Measurements from ENCODE around the gene SEC63.

The SEC63 gene

DNA sequence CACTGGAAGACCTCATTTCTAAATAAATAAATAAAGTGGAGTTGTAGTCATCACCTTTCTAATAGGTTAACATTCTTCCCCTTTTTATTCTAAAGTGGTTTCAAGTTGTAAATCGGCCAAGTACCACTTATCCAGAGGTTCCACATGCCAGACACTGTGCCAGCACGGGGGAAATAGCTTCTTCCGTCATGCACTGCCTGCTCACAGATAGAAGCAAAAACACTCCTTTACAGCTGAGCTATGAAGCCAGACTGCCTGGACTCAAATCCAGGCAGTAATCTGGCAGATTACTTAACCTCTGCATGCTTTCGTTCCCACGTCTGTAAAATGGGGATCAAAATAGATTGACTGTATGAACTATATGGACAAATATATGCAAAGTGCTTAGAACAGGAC is 116.7 kb downstream of the SEC63 start:
- Histone ChIP-seq H3K27ac (ENCODE audit: insufficient read depth, low read depth, low read length, poor library complexity, severe bottlenecking) (no peak overlapping the region), H3K4me3 (ENCODE audit: insufficient read depth, low read depth, low read length) (no peak overlapping the region), H3K36me3 (ENCODE audit: control insufficient read depth, insufficient read depth, low read length) (no peaks in the 10 kb centered on the region), H3K4me1 (ENCODE audit: control insufficient read depth, insufficient read depth, low read length) (no peaks in the 10 kb centered on the region), H3K27me3 (ENCODE audit: control insufficient read depth, insufficient read depth, low read length, poor library complexity, severe bottlenecking) (no peaks in the 10 kb centered on the region), H3K9me3 (ENCODE audit: control insufficient read depth, low read length) (no peaks in the 10 kb centered on the region)
- 73 to 77% methylated on average over 5 of the region's 5 CpGs for WGBS, 2 experiments

- H3K9me3 ChIP-seq (ENCODE audit: control insufficient read depth, low read length), result no peaks in the 10 kb centered on the region
- 79 to 88% methylated on average over 2 to 3 of the region's 3 CpGs for WGBS, 2 experiments
These were observed 117.3 kb downstream of the SEC63 start for GRCh38 chr6:107840636-107841274.

DNA sequence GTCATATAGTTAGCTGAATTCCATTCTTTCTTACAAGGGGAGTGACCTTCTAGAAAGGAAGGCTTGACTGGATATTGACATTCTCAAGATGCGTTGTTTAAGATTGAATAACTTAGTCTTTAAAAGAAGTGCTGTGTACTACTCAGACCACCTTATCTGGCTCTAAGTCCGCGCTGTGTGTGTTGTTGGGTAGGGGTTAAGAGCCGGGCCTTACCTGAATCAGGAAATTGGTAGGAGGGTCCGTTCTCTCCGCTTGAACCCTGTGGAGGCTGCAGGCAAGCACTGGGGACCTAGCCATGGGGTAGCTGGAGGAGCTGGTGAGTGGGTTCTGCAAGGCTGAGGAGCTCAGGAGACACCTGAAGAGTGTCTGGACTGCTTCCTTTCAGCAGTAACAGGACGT is 124.9 kb downstream of the SEC63 start:
- no peaks in the 10 kb centered on the region for H3K4me1 ChIP-seq (ENCODE audit: control insufficient read depth, insufficient read depth, low read length)
- H3K27ac ChIP-seq (ENCODE audit: insufficient read depth, low read depth, low read length, poor library complexity, severe bottlenecking), result no peak overlapping the region
- WGBS, 2 experiments, result 92% methylated on average over 7 of the region's 7 CpGs
- H3K36me3 ChIP-seq (ENCODE audit: control insufficient read depth, insufficient read depth, low read length), result no peaks in the 10 kb centered on the region
- no peak overlapping the region for H3K4me3 ChIP-seq (ENCODE audit: insufficient read depth, low read depth, low read length)
- H3K27me3 ChIP-seq (ENCODE audit: control insufficient read depth, insufficient read depth, low read length, poor library complexity, severe bottlenecking), result no peaks in the 10 kb centered on the region
- no peaks in the 10 kb centered on the region for H3K9me3 ChIP-seq (ENCODE audit: control insufficient read depth, low read length)

More at GRCh38 chr6:107840636-107841274, 117.3 kb downstream of the SEC63 start:
- Histone ChIP-seq H3K36me3 (ENCODE audit: control insufficient read depth, insufficient read depth, low read length) (no peaks in the 10 kb centered on the region), H3K27me3 (ENCODE audit: control insufficient read depth, insufficient read depth, low read length, poor library complexity, severe bottlenecking) (no peaks in the 10 kb centered on the region), H3K4me1 (ENCODE audit: control insufficient read depth, insufficient read depth, low read length) (no peaks in the 10 kb centered on the region), H3K27ac (ENCODE audit: insufficient read depth, low read depth, low read length, poor library complexity, severe bottlenecking) (no peak overlapping the region), H3K4me3 (ENCODE audit: insufficient read depth, low read depth, low read length) (no peak overlapping the region)

GRCh38 chr6:107832151-107833056 is 125.6 kb downstream of the SEC63 start:
- H3K27ac ChIP-seq (ENCODE audit: insufficient read depth, low read depth, low read length, poor library complexity, severe bottlenecking), result no peak overlapping the region

DNA sequence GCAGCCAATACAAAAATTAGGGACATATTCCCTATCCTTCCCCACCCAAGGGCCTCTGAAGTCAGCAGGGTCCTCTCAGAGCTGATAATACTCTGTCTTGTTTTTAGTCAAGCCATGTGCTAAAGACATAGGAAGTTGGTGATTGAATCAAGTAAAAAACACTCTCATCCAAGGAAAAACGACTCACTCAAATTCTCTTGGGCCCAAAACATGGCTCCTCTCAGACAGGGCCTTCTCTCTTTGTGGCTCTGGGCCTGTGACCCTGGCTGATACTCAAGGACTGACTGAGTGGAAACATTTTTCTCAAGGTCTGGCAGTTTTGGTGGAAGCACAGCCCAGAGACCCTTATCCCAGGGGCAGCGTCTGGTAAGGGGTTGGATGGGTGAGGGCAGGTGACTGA is 127.9 kb downstream of the SEC63 start:
- 91 to 98% methylated on average over 2 of the region's 2 CpGs for WGBS, 2 experiments
- Histone ChIP-seq H3K36me3 (ENCODE audit: control insufficient read depth, insufficient read depth, low read length) (no peaks in the 10 kb centered on the region), H3K4me3 (ENCODE audit: insufficient read depth, low read depth, low read length) (no peak overlapping the region), H3K4me1 (ENCODE audit: control insufficient read depth, insufficient read depth, low read length) (no peaks in the 10 kb centered on the region), H3K9me3 (ENCODE audit: control insufficient read depth, low read length) (no peaks in the 10 kb centered on the region), H3K27ac (ENCODE audit: insufficient read depth, low read depth, low read length, poor library complexity, severe bottlenecking) (no peak overlapping the region), H3K27me3 (ENCODE audit: control insufficient read depth, insufficient read depth, low read length, poor library complexity, severe bottlenecking) (no peaks in the 10 kb centered on the region)

More at GRCh38 chr6:107832151-107833056, 125.6 kb downstream of the SEC63 start:
- no peaks in the 10 kb centered on the region for H3K36me3 ChIP-seq (ENCODE audit: control insufficient read depth, insufficient read depth, low read length)
- no peak overlapping the region for H3K4me3 ChIP-seq (ENCODE audit: insufficient read depth, low read depth, low read length)
- H3K4me1 ChIP-seq (ENCODE audit: control insufficient read depth, insufficient read depth, low read length), result no peaks in the 10 kb centered on the region
- H3K27me3 ChIP-seq (ENCODE audit: control insufficient read depth, insufficient read depth, low read length, poor library complexity, severe bottlenecking), result no peaks in the 10 kb centered on the region
- 94 to 96% methylated on average over 10 of the region's 10 CpGs for WGBS, 2 experiments
- H3K9me3 ChIP-seq (ENCODE audit: control insufficient read depth, low read length), result no peaks in the 10 kb centered on the region

DNA sequence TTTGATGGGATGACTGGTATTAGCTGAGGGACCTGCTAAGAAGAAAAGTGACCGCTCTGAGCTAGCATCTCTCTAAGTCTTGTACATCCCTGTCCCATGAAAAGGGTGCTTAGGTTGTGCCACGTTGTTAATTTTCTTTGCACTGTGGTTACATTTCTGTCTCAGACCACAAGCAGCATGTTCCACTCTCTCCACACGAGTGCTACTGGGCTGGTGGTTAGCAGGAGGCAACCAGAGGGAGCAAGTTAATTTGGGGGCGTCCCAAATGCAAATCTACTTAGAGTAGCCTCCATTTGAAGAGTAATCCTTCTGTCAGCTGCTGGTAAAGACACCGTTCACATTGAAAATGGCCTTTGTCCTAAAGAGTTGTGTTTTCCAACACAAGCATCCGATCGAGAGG is 130.5 kb downstream of the SEC63 start:
- H3K4me1 ChIP-seq (ENCODE audit: control insufficient read depth, insufficient read depth, low read length), result peaks cover 9% of the 10 kb centered on the region
- H3K36me3 ChIP-seq (ENCODE audit: control insufficient read depth, insufficient read depth, low read length), result no peaks in the 10 kb centered on the region
- H3K27ac ChIP-seq (ENCODE audit: insufficient read depth, low read depth, low read length, poor library complexity, severe bottlenecking), result no peak overlapping the region
- 89 to 92% methylated on average over 7 of the region's 7 CpGs for WGBS, 2 experiments
- no peak overlapping the region for H3K4me3 ChIP-seq (ENCODE audit: insufficient read depth, low read depth, low read length)
- H3K27me3 ChIP-seq (ENCODE audit: control insufficient read depth, insufficient read depth, low read length, poor library complexity, severe bottlenecking), result no peaks in the 10 kb centered on the region
- no peaks in the 10 kb centered on the region for H3K9me3 ChIP-seq (ENCODE audit: control insufficient read depth, low read length)

DNA sequence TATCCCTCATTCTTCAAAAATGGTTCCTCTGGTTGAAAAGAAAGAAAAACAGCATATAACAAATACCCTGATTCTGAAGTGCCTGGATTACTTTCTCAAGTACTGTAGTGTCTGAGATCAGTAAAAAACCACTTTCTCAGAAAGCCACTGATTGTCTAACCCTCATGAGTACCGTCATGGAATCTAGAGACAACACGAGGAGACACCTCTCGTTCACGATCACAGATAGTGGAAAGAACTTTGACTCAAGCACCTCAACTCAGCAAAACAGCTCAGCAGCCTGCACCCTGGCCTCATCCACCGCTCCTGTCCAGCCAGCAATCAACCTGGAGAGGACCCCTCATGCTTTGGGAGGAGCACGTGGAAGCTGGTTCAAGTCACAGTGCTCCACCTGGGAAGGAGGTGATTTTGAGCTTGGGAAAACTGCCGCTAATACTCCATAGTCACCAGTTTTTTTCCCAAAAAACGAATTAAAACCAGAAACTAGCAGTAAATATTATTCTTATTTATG is 134.9 kb downstream of the SEC63 start:
- Histone ChIP-seq H3K9me3 (ENCODE audit: control insufficient read depth, low read length) (no peaks in the 10 kb centered on the region), H3K36me3 (ENCODE audit: control insufficient read depth, insufficient read depth, low read length) (no peaks in the 10 kb centered on the region), H3K4me3 (ENCODE audit: insufficient read depth, low read depth, low read length) (no peak overlapping the region), H3K4me1 (ENCODE audit: control insufficient read depth, insufficient read depth, low read length) (peaks cover 49% of the 10 kb centered on the region), H3K27me3 (ENCODE audit: control insufficient read depth, insufficient read depth, low read length, poor library complexity, severe bottlenecking) (no peaks in the 10 kb centered on the region), H3K27ac (ENCODE audit: insufficient read depth, low read depth, low read length, poor library complexity, severe bottlenecking) (no peak overlapping the region)
- WGBS, 2 experiments, result 95% methylated on average over 7 to 8 of the region's 8 CpGs

DNA sequence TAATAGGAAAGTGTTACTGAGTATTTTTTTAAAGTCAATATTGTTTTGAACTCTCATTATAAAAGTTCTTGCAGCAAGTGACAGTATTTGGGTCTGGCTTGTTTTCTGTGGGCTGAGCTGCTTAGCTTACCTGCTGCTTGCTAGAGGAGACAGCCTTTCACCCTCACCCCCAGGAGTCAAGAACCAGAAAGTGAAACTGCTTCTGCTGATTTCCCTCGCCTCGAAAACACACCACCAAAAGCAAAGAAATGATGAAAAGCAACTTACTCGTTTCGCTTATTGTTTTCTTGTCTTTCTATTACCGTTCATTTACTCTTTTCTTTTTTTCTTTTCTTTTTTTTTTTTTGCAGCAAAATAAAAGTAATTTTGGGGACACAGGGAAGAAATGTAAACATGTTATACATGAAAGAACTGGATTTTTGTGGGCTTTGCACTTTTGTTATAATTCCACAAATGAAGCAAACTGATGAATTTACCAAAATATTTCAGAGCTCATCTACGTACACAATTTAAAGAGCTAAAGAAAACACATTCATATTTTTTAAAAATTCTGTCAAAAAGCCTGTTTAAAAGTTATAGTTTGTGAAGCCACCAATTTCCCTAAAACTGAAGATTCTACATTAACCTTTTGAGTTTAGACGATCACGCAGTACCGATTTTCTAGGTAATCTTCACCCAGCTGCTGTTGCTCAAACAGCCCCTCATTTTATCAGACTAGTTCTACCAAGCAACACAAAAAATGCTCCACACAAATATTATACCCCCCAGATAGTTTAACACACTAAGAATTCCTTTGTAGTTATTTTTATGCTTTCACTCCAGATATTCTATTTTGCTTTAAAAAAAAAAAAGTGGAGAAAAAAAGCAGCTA is 135.6 kb downstream of the SEC63 start:
- no peaks in the 10 kb centered on the region for H3K27me3 ChIP-seq (ENCODE audit: control insufficient read depth, insufficient read depth, low read length, poor library complexity, severe bottlenecking)
- H3K4me3 ChIP-seq (ENCODE audit: insufficient read depth, low read depth, low read length), result no peak overlapping the region
- peaks cover 53% of the 10 kb centered on the region for H3K4me1 ChIP-seq (ENCODE audit: control insufficient read depth, insufficient read depth, low read length)
- H3K27ac ChIP-seq (ENCODE audit: insufficient read depth, low read depth, low read length, poor library complexity, severe bottlenecking), result no peak overlapping the region
- no peaks in the 10 kb centered on the region for H3K9me3 ChIP-seq (ENCODE audit: control insufficient read depth, low read length)
- 80 to 84% methylated on average over 8 to 9 of the region's 9 CpGs for WGBS, 2 experiments
- H3K36me3 ChIP-seq (ENCODE audit: control insufficient read depth, insufficient read depth, low read length), result no peaks in the 10 kb centered on the region

GRCh38 chr6:107821591-107821990 is 136.4 kb downstream of the SEC63 start:
- WGBS, 2 experiments, result 90 to 97% methylated on average over 5 of the region's 5 CpGs
- no peak overlapping the region for H3K27ac ChIP-seq (ENCODE audit: insufficient read depth, low read depth, low read length, poor library complexity, severe bottlenecking)
- no peaks in the 10 kb centered on the region for H3K36me3 ChIP-seq (ENCODE audit: control insufficient read depth, insufficient read depth, low read length)
- no peaks in the 10 kb centered on the region for H3K27me3 ChIP-seq (ENCODE audit: control insufficient read depth, insufficient read depth, low read length, poor library complexity, severe bottlenecking)
- H3K9me3 ChIP-seq (ENCODE audit: control insufficient read depth, low read length), result no peaks in the 10 kb centered on the region
- no peak overlapping the region for H3K4me3 ChIP-seq (ENCODE audit: insufficient read depth, low read depth, low read length)
- peaks cover 53% of the 10 kb centered on the region for H3K4me1 ChIP-seq (ENCODE audit: control insufficient read depth, insufficient read depth, low read length)

Measured in ectodermal cell (in vitro differentiated cells).